SK-N-SH treated with all-trans-retinoic acid at 6 μM for 48 hours (cell line): Measurements from ENCODE around the gene CD63.
A peak's percentile ranks its signal among the peaks of the same experiment; 100 is the strongest.

ENCODE experiments used
- ATAC-seq: fragments of 200-7000 bp; cut with Tn5 transposase; 3 replicates; pipeline ENCODE4 v1.9.1; 2020; ENCODE audit warnings: mild to moderate bottlenecking, moderate library complexity
- ARNTL ChIP-seq: fragments of 450-650 bp; formaldehyde crosslinking; IDR thresholded peaks from 2 replicates; pipeline ENCODE4 v1.5.0; 2020; ENCODE audit warnings: low read depth, mild to moderate bottlenecking, moderate library complexity, borderline replicate concordance
- CREB5 ChIP-seq: fragments of 250-450 bp; sonication (Bioruptor Pico); IDR thresholded peaks from 2 replicates; pipeline ENCODE4 v1.5.1; 2020; ENCODE audit warnings: low read depth, mild to moderate bottlenecking, moderate library complexity
- CSDC2 ChIP-seq: fragments of 250-450 bp; sonication (Bioruptor Pico); IDR thresholded peaks from 2 replicates; pipeline ENCODE4 v1.5.0; 2020; ENCODE audit warnings: mild to moderate bottlenecking, moderate library complexity
- CSRNP3 ChIP-seq: fragments of 250-450 bp; sonication (Bioruptor Pico); IDR thresholded peaks from 2 replicates; pipeline ENCODE4 v1.5.1; 2021; ENCODE audit warnings: mild to moderate bottlenecking, moderate library complexity
- ESRRG ChIP-seq: fragments of 250-450 bp; sonication (Bioruptor Pico); IDR thresholded peaks from 2 replicates; pipeline ENCODE4 v1.6.1; 2021; ENCODE audit warnings: mild to moderate bottlenecking
- GLIS3 ChIP-seq: fragments of 250-450 bp; sonication (Bioruptor Pico); IDR thresholded peaks from 2 replicates; pipeline ENCODE4 v1.5.0; 2020; ENCODE audit warnings: mild to moderate bottlenecking, moderate library complexity
- ISL1 ChIP-seq: fragments of 250-450 bp; sonication (Bioruptor Pico); IDR thresholded peaks from 2 replicates; pipeline ENCODE4 v2.1.2; 2022; ENCODE audit warnings: mild to moderate bottlenecking, moderate library complexity
- PATZ1 ChIP-seq: fragments of 250-450 bp; sonication (Bioruptor Pico); IDR thresholded peaks from 2 replicates; pipeline ENCODE4 v1.8.0; 2020; ENCODE audit warnings: mild to moderate bottlenecking, moderate library complexity, borderline replicate concordance
- POU6F1 ChIP-seq: fragments of 250-450 bp; sonication (Bioruptor Pico); IDR thresholded peaks from 2 replicates; pipeline ENCODE4 v1.8.0; 2021; ENCODE audit warnings: low read depth, mild to moderate bottlenecking, moderate library complexity, borderline replicate concordance
- PPARA ChIP-seq: fragments of 250-450 bp; sonication (Bioruptor Pico); IDR thresholded peaks from 2 replicates; pipeline ENCODE4 v1.5.0; 2020; ENCODE audit warnings: mild to moderate bottlenecking, borderline replicate concordance
- RARB ChIP-seq: fragments of 250-450 bp; sonication (Bioruptor Pico); IDR thresholded peaks from 2 replicates; pipeline ENCODE4 v1.8.0; 2021; ENCODE audit warnings: mild to moderate bottlenecking, moderate library complexity
- SNAI2 ChIP-seq: fragments of 250-450 bp; sonication (Bioruptor Pico); IDR thresholded peaks from 2 replicates; pipeline ENCODE4 v1.5.0; 2020; ENCODE audit warnings: mild to moderate bottlenecking, moderate library complexity
- TCF4 ChIP-seq: fragments of 250-450 bp; sonication (Bioruptor Pico); IDR thresholded peaks from 2 replicates; pipeline ENCODE4 v1.8.0; 2021; ENCODE audit warnings: mild to moderate bottlenecking, moderate library complexity, borderline replicate concordance
- TOX ChIP-seq: fragments of 250-450 bp; sonication (Bioruptor Pico); IDR thresholded peaks from 2 replicates; pipeline ENCODE4 v1.8.0; 2021; ENCODE audit warnings: mild to moderate bottlenecking, moderate library complexity, borderline replicate concordance
- TSHZ2 ChIP-seq: fragments of 250-450 bp; sonication (Bioruptor Pico); IDR thresholded peaks from 2 replicates; pipeline ENCODE4 v1.5.0; 2020; ENCODE audit warnings: mild to moderate bottlenecking, moderate library complexity
- ZC3H10 ChIP-seq: fragments of 250-450 bp; sonication (Bioruptor Pico); IDR thresholded peaks from 2 replicates; pipeline ENCODE4 v1.5.1; 2021; ENCODE audit warnings: mild to moderate bottlenecking, moderate library complexity
- ZNF565 ChIP-seq: fragments of 450-650 bp; formaldehyde crosslinking; conservative IDR thresholded peaks from 2 replicates; pipeline ENCODE4 v1.5.0; 2020; ENCODE audit warnings: low read depth, mild to moderate bottlenecking, moderate library complexity
- ZNF70 ChIP-seq: fragments of 450-650 bp; formaldehyde crosslinking; IDR thresholded peaks from 2 replicates; pipeline ENCODE4 v1.5.0; 2020; ENCODE audit warnings: mild to moderate bottlenecking, moderate library complexity
- ZNF8 ChIP-seq: fragments of 450-650 bp; formaldehyde crosslinking; IDR thresholded peaks from 2 replicates; pipeline ENCODE4 v1.5.0; 2020; ENCODE audit warnings: mild to moderate bottlenecking, moderate library complexity

Gene CD63

GRCh38 chr12:55737581-55738122 is 8.8 kb upstream of the CD63 start:
- ATAC-seq = peak; percentile 41
- no peak for TF ChIP-seq SNAI2 (CRISPR knock-in tag)
- no peak for TF ChIP-seq POU6F1 (CRISPR knock-in tag)
- no peak for TF ChIP-seq ZNF8 (CRISPR knock-in tag)
- TF ChIP-seq ZC3H10 (CRISPR knock-in tag) = no peak

- no peak for TF ChIP-seq ZNF70 (CRISPR knock-in tag)
- TF ChIP-seq CSDC2 = no peak
- no peak for TF ChIP-seq RARB (CRISPR knock-in tag)
- TF ChIP-seq ZC3H10 (CRISPR knock-in tag) = no peak
- TF ChIP-seq TSHZ2 = no peak
- TF ChIP-seq ARNTL (CRISPR knock-in tag) = no peak
- TF ChIP-seq PPARA = no peak
- no peak for TF ChIP-seq GLIS3 (CRISPR knock-in tag)
- no peak for TF ChIP-seq TOX
- TF ChIP-seq ISL1 (CRISPR knock-in tag) = no peak
- no peak for TF ChIP-seq CREB5 (CRISPR knock-in tag)
- no peak for TF ChIP-seq ESRRG (CRISPR knock-in tag)
- TF ChIP-seq CSRNP3 = no peak
- no peak for TF ChIP-seq PATZ1 (CRISPR knock-in tag)
- no peak for TF ChIP-seq ZNF565 (CRISPR knock-in tag)
- no peak for TF ChIP-seq TCF4 (CRISPR knock-in tag)
- TF ChIP-seq ZNF8 (CRISPR knock-in tag) = no peak
- TF ChIP-seq SNAI2 (CRISPR knock-in tag) = no peak
- TF ChIP-seq, all 23 proteins: peak for 0
- peak; percentile 82 for ATAC-seq
These were observed 8.2 kb upstream of the CD63 start for GRCh38 chr12:55736780-55737580.

GRCh38 chr12:55736076-55736475 is 7.3 kb upstream of the CD63 start:
- TF ChIP-seq RARB (CRISPR knock-in tag) = no peak
- TF ChIP-seq ISL1 (CRISPR knock-in tag) = no peak
- no peak for TF ChIP-seq CSDC2
- TF ChIP-seq CREB5 (CRISPR knock-in tag) = no peak
- no peak for ATAC-seq
